PC-9 (cell line): ENCODE measurements around the gene RTL1. TPM values are rescaled to one million over a fixed set of nuclear protein-coding genes. Genes with fewer than 3 reads are reported as not detected.

Experiments
- BruUV-seq: library from RNA; stranded (reverse); fragments of 400-500 nt; replicated peaks from 2 replicates; lab custom pipeline; 2021; lab: Mats Ljungman, UMichigan
- CTCF ChIA-PET: fragments of 300-600 bp; sonication (Branson Sonifier 250); formaldehyde crosslinking; loops from one replicate; lab custom pipeline; 2022; ENCODE audit warnings: antibody characterized with exemption; lab: Charles Lee
- POLR2A ChIA-PET: fragments of 300-600 bp; sonication (Branson Sonifier 250); formaldehyde crosslinking; loops from one replicate; lab custom pipeline; 2022; ENCODE audit warnings: antibody characterized with exemption; ENCODE audit not compliant: unreplicated experiment; lab: Charles Lee
- DNase-seq, 2 experiments: peaks; one replicate each; pipeline versions ENCODE4 v3.0.0 to v3.0.0-alpha.2; 2015 to 2022; ENCODE audit warnings: mixed read lengths in 1 of 2
- H2AFZ ChIP-seq: fragments of 200-600 bp; sonication (generic); 2 replicates; pipeline ENCODE4 v1.8.1; 2017; ENCODE audit warnings: antibody characterized with exemption
- H3F3A ChIP-seq: fragments of 200-600 bp; sonication (generic); 2 replicates; pipeline ENCODE4 v1.8.1; 2017; ENCODE audit warnings: antibody characterized with exemption, mild to moderate bottlenecking, low read depth; ENCODE audit not compliant: insufficient read depth
- H3K27ac ChIP-seq: fragments of 200-600 bp; sonication (generic); 2 replicates; pipeline ENCODE4 v1.6.1; 2016; ENCODE audit warnings: mixed run types
- H3K27me3 ChIP-seq: fragments of 200-600 bp; sonication (generic); 2 replicates; pipeline ENCODE4 v1.6.1; 2016; ENCODE audit warnings: low read depth, mixed run types; ENCODE audit not compliant: insufficient read depth
- H3K36me3 ChIP-seq: fragments of 200-600 bp; sonication (generic); 2 replicates; pipeline ENCODE4 v1.6.1; 2016; ENCODE audit warnings: low read depth, mixed run types
- H3K4me1 ChIP-seq: fragments of 200-600 bp; sonication (generic); replicated peaks from 2 replicates; pipeline ENCODE4 v1.6.1; 2016; ENCODE audit warnings: mixed run types; ENCODE audit not compliant: insufficient read depth
- H3K4me2 ChIP-seq: fragments of 200-600 bp; sonication (generic); 2 replicates; pipeline ENCODE4 v1.6.1; 2017; ENCODE audit warnings: mixed run types
- H3K4me3 ChIP-seq: fragments of 200-600 bp; sonication (generic); 2 replicates; pipeline ENCODE4 v1.6.1; 2016; ENCODE audit warnings: mixed run types
- H3K79me2 ChIP-seq: fragments of 200-600 bp; sonication (generic); 2 replicates; pipeline ENCODE4 v1.6.1; 2017; ENCODE audit warnings: low read depth, mixed run types
- H3K9me2 ChIP-seq: fragments of 200-600 bp; sonication (generic); 2 replicates; pipeline ENCODE4 v1.8.1; 2017; ENCODE audit warnings: mild to moderate bottlenecking; ENCODE audit not compliant: insufficient read depth
- H3K9me3 ChIP-seq: fragments of 200-600 bp; sonication (generic); 2 replicates; pipeline ENCODE4 v1.8.1; 2016; ENCODE audit warnings: low read depth; ENCODE audit not compliant: insufficient read depth
- H4K20me1 ChIP-seq: fragments of 200-600 bp; sonication (generic); 2 replicates; pipeline ENCODE4 v1.8.1; 2017; ENCODE audit not compliant: insufficient read depth
- EZH2 ChIP-seq: fragments of 200-600 bp; sonication (generic); IDR thresholded peaks from 2 replicates; pipeline ENCODE4 v1.8.0; 2017; ENCODE audit warnings: antibody characterized with exemption, low read depth
- intact Hi-C: fragments of 100-400 bp; cut with micrococcal nuclease; formaldehyde crosslinking; loops from one replicate; pipeline ENCODE4 v1.10.0; 2022; ENCODE audit not compliant: unreplicated experiment
- total RNA-seq: library from RNA; stranded (reverse); gene quantifications from 2 replicates; pipeline ENCODE4 v1.2.3, GENCODE V29; 2021
- TF ChIP-seq, protein P1 (sequence below): fragments of 200-600 bp; sonication (generic); conservative IDR thresholded peaks from 2 replicates; pipeline ENCODE4 v1.6.1; 2017; ENCODE audit warnings: mixed run types, antibody characterized with exemption, mild to moderate bottlenecking, moderate library complexity

The RTL1 gene
- total RNA-seq, 1 experiment from 2014 or later: not detected

DNA sequence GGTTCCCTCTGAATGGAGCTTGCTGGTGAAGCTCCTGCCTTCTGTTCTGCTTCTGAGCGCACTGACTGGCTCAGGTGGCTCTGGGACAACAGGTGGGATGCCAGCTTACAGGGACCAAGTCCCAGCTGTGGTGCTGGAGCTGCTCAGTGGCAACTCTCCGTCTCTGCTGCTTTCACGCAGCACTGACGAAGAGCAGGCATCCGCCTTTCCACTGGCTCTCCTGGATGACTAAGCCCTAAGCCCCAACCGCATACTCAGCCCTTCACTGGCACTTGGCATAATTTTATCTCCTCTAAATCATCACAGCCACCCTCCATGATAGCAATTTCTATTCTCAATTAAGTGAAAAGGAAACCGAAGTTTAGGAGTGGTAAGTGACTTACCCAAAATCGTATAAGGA, 3.7 kb upstream of the RTL1 start:
- no peak for DNase-seq
- no peak overlapping the region for H3K4me2 ChIP-seq
- H4K20me1 ChIP-seq: no peaks in the 10 kb centered on the region
- BruUV-seq: no TSS peak
- ChIA-PET POLR2A (no interaction called here), CTCF (no interaction called here)
- H3K79me2 ChIP-seq: no peaks in the 10 kb centered on the region
- peaks cover 38% of the 10 kb centered on the region for H3K27me3 ChIP-seq
- H3K27ac ChIP-seq: no peak overlapping the region
- no peak for TF ChIP-seq EZH2
- TF ChIP-seq, protein P1, sequence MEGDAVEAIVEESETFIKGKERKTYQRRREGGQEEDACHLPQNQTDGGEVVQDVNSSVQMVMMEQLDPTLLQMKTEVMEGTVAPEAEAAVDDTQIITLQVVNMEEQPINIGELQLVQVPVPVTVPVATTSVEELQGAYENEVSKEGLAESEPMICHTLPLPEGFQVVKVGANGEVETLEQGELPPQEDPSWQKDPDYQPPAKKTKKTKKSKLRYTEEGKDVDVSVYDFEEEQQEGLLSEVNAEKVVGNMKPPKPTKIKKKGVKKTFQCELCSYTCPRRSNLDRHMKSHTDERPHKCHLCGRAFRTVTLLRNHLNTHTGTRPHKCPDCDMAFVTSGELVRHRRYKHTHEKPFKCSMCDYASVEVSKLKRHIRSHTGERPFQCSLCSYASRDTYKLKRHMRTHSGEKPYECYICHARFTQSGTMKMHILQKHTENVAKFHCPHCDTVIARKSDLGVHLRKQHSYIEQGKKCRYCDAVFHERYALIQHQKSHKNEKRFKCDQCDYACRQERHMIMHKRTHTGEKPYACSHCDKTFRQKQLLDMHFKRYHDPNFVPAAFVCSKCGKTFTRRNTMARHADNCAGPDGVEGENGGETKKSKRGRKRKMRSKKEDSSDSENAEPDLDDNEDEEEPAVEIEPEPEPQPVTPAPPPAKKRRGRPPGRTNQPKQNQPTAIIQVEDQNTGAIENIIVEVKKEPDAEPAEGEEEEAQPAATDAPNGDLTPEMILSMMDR: no peak
- intact Hi-C loops: no loop called here
- H3K9me2 ChIP-seq: no peaks in the 10 kb centered on the region
- H3K36me3 ChIP-seq: no peaks in the 10 kb centered on the region
- no peaks in the 10 kb centered on the region for H3K9me3 ChIP-seq
- no peak overlapping the region for H3K4me3 ChIP-seq
- no peaks in the 10 kb centered on the region for H3K4me1 ChIP-seq
- H2AFZ ChIP-seq: no peak overlapping the region
- H3F3A ChIP-seq: no peaks in the 10 kb centered on the region

DNA sequence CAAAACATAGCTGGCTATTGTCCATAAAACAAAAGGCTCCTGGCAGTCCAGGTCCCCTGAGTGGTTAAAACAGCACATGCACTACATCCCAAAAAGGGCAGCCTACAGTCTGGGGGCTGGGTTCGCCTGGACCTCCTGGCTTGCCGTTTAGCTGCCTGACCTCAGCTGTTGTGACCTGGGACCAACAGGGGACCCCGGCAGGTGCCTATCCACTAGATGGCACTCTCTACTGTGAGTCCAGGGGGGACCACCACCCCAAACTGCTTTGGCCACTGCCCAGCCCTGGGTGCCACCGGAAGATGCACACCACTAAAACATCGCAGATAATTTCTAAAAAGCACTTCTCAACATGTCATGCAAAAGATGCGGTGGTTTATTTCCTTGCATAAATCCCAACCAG, 2.9 kb upstream of the RTL1 start:
- no peaks in the 10 kb centered on the region for H3K36me3 ChIP-seq
- no peaks in the 10 kb centered on the region for H3K9me2 ChIP-seq
- H3K9me3 ChIP-seq: no peaks in the 10 kb centered on the region
- no peaks in the 10 kb centered on the region for H3F3A ChIP-seq
- CTCF ChIA-PET: no interaction called here
- TF ChIP-seq, protein P1: no peak
- no peak for TF ChIP-seq EZH2
- H3K4me3 ChIP-seq: no peak overlapping the region
- H3K27me3 ChIP-seq: peaks cover 47% of the 10 kb centered on the region
- no peak for DNase-seq
- no peak overlapping the region for H3K4me2 ChIP-seq
- no TSS peak for BruUV-seq
- no peaks in the 10 kb centered on the region for H3K79me2 ChIP-seq
- no peaks in the 10 kb centered on the region for H4K20me1 ChIP-seq
- no peak overlapping the region for H2AFZ ChIP-seq
- H3K4me1 ChIP-seq: no peaks in the 10 kb centered on the region
- H3K27ac ChIP-seq: no peak overlapping the region
- intact Hi-C loops: no loop called here
- POLR2A ChIA-PET: no interaction called here

DNA sequence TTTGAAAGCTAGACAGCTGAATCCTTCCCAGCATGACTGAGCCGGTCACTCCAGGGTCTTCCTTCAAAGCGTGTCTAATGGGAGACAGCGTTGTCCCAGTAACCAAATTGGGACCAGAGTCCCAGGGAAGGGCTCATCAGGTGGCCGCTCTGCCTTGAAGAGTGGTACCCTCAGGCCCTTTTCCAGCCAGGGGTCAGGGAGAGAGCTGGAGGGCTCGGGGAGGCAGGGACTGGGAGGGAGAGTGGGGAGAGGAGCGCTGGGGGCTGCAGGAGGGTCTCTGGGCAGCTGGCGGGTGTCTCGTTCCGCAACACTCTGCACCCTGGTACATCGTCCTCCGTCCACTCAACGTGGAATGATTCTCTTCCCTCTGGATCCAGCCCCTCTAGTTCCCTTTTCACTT, 1.6 kb upstream of the RTL1 start:
- Histone ChIP-seq H3K4me2 (no peak overlapping the region), H3F3A (no peaks in the 10 kb centered on the region), H3K27me3 (peaks cover 58% of the 10 kb centered on the region), H3K36me3 (no peaks in the 10 kb centered on the region), H3K4me3 (no peak overlapping the region), H3K4me1 (no peaks in the 10 kb centered on the region), H4K20me1 (no peaks in the 10 kb centered on the region), H3K27ac (no peak overlapping the region), H2AFZ (no peak overlapping the region), H3K9me2 (no peaks in the 10 kb centered on the region), H3K79me2 (no peaks in the 10 kb centered on the region), H3K9me3 (no peaks in the 10 kb centered on the region)
- intact Hi-C loops: no loop called here
- DNase-seq: no peak
- ChIA-PET CTCF (no interaction called here), POLR2A (no interaction called here)
- no TSS peak for BruUV-seq
- no peak for TF ChIP-seq EZH2
